ENCODE results near the gene ZFPL1. TPM values are rescaled to one million over a fixed set of nuclear protein-coding genes. Genes with fewer than 3 reads are reported as not detected.
A peak's percentile ranks its signal among the peaks of the same experiment; 100 is the strongest.

The ZFPL1 gene
- total RNA-seq, 1 donor from 2014 or later, result 33.9 TPM

- Mint-ChIP-seq H3K27me3 (ENCODE audit: unreplicated experiment) (peaks cover 6% of the 10 kb centered on the region), H3K4me3 (ENCODE audit: unreplicated experiment) (peak within 1 kb of the TSS; percentile 97), H3K4me1 (ENCODE audit: low read depth, unreplicated experiment) (peaks cover 15% of the 10 kb centered on the region), H3K9me3 (ENCODE audit: unreplicated experiment) (peaks cover 9% of the 10 kb centered on the region), H3K27ac (ENCODE audit: unreplicated experiment) (peak within 1 kb of the TSS; percentile 99), H3K36me3 (ENCODE audit: unreplicated experiment) (no peaks in the 10 kb centered on the region)
- peak; percentile 92 for DNase-seq
- TF ChIP-seq CTCF (IDR thresholded peaks at IDR 0.05; ENCODE audit: partially characterized antibody, unreplicated experiment), result no peak
Measured at GRCh38 chr11:65134240-65134951, 50.4 kb downstream of the ZFPL1 start, which contains the start of gene SYVN1. Gene SYVN1 (minus strand): TSS chr11:65134519. CDS start chr11:65133601, 918 bp downstream.

- DNase-seq, result peak; percentile 75
- H3K27me3 Mint-ChIP-seq (ENCODE audit: unreplicated experiment), result peaks cover 6% of the 10 kb centered on the region
- TF ChIP-seq CTCF (IDR thresholded peaks at IDR 0.05; ENCODE audit: partially characterized antibody, unreplicated experiment), result no peak
- H3K4me1 Mint-ChIP-seq (ENCODE audit: low read depth, unreplicated experiment), result peaks cover 15% of the 10 kb centered on the region
- H3K36me3 Mint-ChIP-seq (ENCODE audit: unreplicated experiment), result no peaks in the 10 kb centered on the region
- peak overlapping the region; percentile 97 for H3K4me3 Mint-ChIP-seq (ENCODE audit: unreplicated experiment)
- H3K27ac Mint-ChIP-seq (ENCODE audit: unreplicated experiment), result peak overlapping the region; percentile 99
- peaks cover 9% of the 10 kb centered on the region for H3K9me3 Mint-ChIP-seq (ENCODE audit: unreplicated experiment)
Measured at GRCh38 chr11:65134952-65135632, 51.1 kb downstream of the ZFPL1 start.

- DNase-seq, result no peak
- Mint-ChIP-seq H3K4me1 (ENCODE audit: low read depth, unreplicated experiment) (peaks cover 15% of the 10 kb centered on the region), H3K27me3 (ENCODE audit: unreplicated experiment) (peaks cover 6% of the 10 kb centered on the region), H3K36me3 (ENCODE audit: unreplicated experiment) (no peaks in the 10 kb centered on the region), H3K4me3 (ENCODE audit: unreplicated experiment) (peak overlapping the region; percentile 97), H3K27ac (ENCODE audit: unreplicated experiment) (peak overlapping the region; percentile 99), H3K9me3 (ENCODE audit: unreplicated experiment) (peaks cover 9% of the 10 kb centered on the region)
- TF ChIP-seq CTCF (IDR thresholded peaks at IDR 0.05; ENCODE audit: partially characterized antibody, unreplicated experiment), result no peak
Measured at GRCh38 chr11:65135633-65136145, 51.7 kb downstream of the ZFPL1 start.

GRCh38 chr11:65136515-65137096, 52.6 kb downstream of the ZFPL1 start:
- no peak for DNase-seq
- Mint-ChIP-seq H3K9me3 (ENCODE audit: unreplicated experiment) (peaks cover 9% of the 10 kb centered on the region), H3K36me3 (ENCODE audit: unreplicated experiment) (no peaks in the 10 kb centered on the region), H3K4me3 (ENCODE audit: unreplicated experiment) (peak overlapping the region; percentile 84), H3K27ac (ENCODE audit: unreplicated experiment) (no peak overlapping the region), H3K4me1 (ENCODE audit: low read depth, unreplicated experiment) (peaks cover 15% of the 10 kb centered on the region), H3K27me3 (ENCODE audit: unreplicated experiment) (peaks cover 6% of the 10 kb centered on the region)
- no peak for TF ChIP-seq CTCF (IDR thresholded peaks at IDR 0.05; ENCODE audit: partially characterized antibody, unreplicated experiment)

Small RNAs within 50 kb of the gene (microRNA-seq; reads per million reads assigned to microRNA genes)
- gene MIR6751 (ENCODE audit: unreplicated experiment), result 2.8 reads per million, percentile 20 among the genes with 10 or more reads in this experiment

Other genes with a start within 250 kb of the ZFPL1 start
- gene CDC42BPG, start 239.6 kb upstream of the ZFPL1 start, total RNA-seq (ENCODE audit: unreplicated experiment), result 2.3 TPM
- gene EHD1, start 205.6 kb upstream of the ZFPL1 start, total RNA-seq (ENCODE audit: unreplicated experiment), result 114 TPM
- gene ATG2A, start 167.0 kb upstream of the ZFPL1 start, total RNA-seq (ENCODE audit: unreplicated experiment), result 25.9 TPM
- 148 TPM for gene PPP2R5B, start 159.5 kb upstream of the ZFPL1 start, total RNA-seq (ENCODE audit: unreplicated experiment)
- gene GPHA2, start 148.3 kb upstream of the ZFPL1 start, total RNA-seq (ENCODE audit: unreplicated experiment), result not detected
- not detected for gene MAJIN, start 112.1 kb upstream of the ZFPL1 start, total RNA-seq (ENCODE audit: unreplicated experiment)
- gene BATF2, start 87.3 kb upstream of the ZFPL1 start, total RNA-seq (ENCODE audit: unreplicated experiment), result not detected
- gene ARL2, start 70.1 kb upstream of the ZFPL1 start, total RNA-seq (ENCODE audit: unreplicated experiment), result 68.4 TPM
- gene SNX15, start 56.8 kb upstream of the ZFPL1 start, total RNA-seq (ENCODE audit: unreplicated experiment), result 40.4 TPM
- 14.4 TPM for gene SAC3D1, start 43.0 kb upstream of the ZFPL1 start, total RNA-seq (ENCODE audit: unreplicated experiment)
- gene NAALADL1, start 25.7 kb upstream of the ZFPL1 start, total RNA-seq (ENCODE audit: unreplicated experiment), result 1.6 TPM
- 7.7 TPM for gene CDCA5, start 182 bp upstream of the ZFPL1 start, total RNA-seq (ENCODE audit: unreplicated experiment)
- gene VPS51, start 12.0 kb downstream of the ZFPL1 start, total RNA-seq (ENCODE audit: unreplicated experiment), result 105 TPM
- gene TM7SF2, start 27.6 kb downstream of the ZFPL1 start, total RNA-seq (ENCODE audit: unreplicated experiment), result 241 TPM
- gene ZNHIT2, start 33.5 kb downstream of the ZFPL1 start, total RNA-seq (ENCODE audit: unreplicated experiment), result 4.1 TPM
- 560 TPM for gene FAU, start 37.9 kb downstream of the ZFPL1 start, total RNA-seq (ENCODE audit: unreplicated experiment)
- gene MRPL49, start 38.1 kb downstream of the ZFPL1 start, total RNA-seq (ENCODE audit: unreplicated experiment), result 32.9 TPM
- gene SYVN1, start 50.3 kb downstream of the ZFPL1 start, total RNA-seq (ENCODE audit: unreplicated experiment), result 54.7 TPM
- not detected for gene SPDYC, start 86.0 kb downstream of the ZFPL1 start, total RNA-seq (ENCODE audit: unreplicated experiment)
- gene CAPN1, start 97.7 kb downstream of the ZFPL1 start, total RNA-seq (ENCODE audit: unreplicated experiment), result 234 TPM
- gene POLA2, start 177.7 kb downstream of the ZFPL1 start, total RNA-seq (ENCODE audit: unreplicated experiment), result 8.6 TPM
- 23.5 TPM for gene CDC42EP2, start 230.6 kb downstream of the ZFPL1 start, total RNA-seq (ENCODE audit: unreplicated experiment)
- gene DPF2, start 249.6 kb downstream of the ZFPL1 start, total RNA-seq (ENCODE audit: unreplicated experiment), result 121 TPM

Measured in glutamatergic neuron (in vitro differentiated cells).